AG10803 (cell line): ENCODE results near the gene TTC24.

Experiments used
- DNase-seq: peaks from one replicate; pipeline ENCODE4 v3.0.0; 2010; ENCODE audit warnings: low read depth
- H3K4me3 ChIP-seq: 2 replicates; pipeline ENCODE4 v1.5.1; 2011; ENCODE audit warnings: mild to moderate bottlenecking, low read length, control low read depth
- TF ChIP-seq, protein P1 (sequence below): conservative IDR thresholded peaks from 2 replicates; pipeline ENCODE4 v1.5.1; 2011; ENCODE audit warnings: mild to moderate bottlenecking, low read length, control low read depth, inconsistent platforms

TTC24 gene

DNA sequence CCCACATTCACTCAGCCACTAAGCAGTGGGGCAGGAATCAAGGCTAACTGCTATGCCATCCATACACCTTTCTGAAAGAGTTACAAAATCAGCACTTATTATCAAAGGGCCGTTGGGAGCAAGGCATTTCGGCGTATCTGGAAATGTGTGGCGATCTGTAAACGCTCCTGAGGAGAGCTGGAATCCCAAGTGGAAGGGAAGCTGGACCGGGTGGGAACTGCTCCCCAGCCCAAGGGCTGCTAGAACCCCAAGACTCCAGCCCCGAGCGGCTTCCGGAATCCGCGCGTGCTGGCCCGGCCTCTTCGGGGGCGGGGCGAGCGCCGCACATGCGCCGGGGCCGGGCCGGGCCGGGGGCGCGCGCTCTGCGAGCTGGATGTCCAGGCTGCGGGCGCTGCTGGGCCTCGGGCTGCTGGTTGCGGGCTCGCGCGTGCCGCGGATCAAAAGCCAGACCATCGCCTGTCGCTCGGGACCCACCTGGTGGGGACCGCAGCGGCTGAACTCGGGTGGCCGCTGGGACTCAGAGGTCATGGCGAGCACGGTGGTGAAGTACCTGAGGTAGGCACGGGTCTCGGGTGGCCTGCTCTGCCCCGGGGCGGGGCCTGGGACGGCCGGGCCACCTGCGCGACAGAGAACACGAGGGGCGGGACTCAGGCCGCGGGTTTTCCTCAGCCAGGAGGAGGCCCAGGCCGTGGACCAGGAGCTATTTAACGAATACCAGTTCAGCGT, 12.1 kb downstream of the TTC24 start, which contains the start of gene NAXE:
Gene NAXE, plus strand, starts transcription at position 345 of the 726 bp plus-strand sequence. Its CDS starts 29 bp downstream, at position 374.
- DNase-seq = peak; percentile 39
- TF ChIP-seq, protein P1, sequence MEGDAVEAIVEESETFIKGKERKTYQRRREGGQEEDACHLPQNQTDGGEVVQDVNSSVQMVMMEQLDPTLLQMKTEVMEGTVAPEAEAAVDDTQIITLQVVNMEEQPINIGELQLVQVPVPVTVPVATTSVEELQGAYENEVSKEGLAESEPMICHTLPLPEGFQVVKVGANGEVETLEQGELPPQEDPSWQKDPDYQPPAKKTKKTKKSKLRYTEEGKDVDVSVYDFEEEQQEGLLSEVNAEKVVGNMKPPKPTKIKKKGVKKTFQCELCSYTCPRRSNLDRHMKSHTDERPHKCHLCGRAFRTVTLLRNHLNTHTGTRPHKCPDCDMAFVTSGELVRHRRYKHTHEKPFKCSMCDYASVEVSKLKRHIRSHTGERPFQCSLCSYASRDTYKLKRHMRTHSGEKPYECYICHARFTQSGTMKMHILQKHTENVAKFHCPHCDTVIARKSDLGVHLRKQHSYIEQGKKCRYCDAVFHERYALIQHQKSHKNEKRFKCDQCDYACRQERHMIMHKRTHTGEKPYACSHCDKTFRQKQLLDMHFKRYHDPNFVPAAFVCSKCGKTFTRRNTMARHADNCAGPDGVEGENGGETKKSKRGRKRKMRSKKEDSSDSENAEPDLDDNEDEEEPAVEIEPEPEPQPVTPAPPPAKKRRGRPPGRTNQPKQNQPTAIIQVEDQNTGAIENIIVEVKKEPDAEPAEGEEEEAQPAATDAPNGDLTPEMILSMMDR = no peak

DNA sequence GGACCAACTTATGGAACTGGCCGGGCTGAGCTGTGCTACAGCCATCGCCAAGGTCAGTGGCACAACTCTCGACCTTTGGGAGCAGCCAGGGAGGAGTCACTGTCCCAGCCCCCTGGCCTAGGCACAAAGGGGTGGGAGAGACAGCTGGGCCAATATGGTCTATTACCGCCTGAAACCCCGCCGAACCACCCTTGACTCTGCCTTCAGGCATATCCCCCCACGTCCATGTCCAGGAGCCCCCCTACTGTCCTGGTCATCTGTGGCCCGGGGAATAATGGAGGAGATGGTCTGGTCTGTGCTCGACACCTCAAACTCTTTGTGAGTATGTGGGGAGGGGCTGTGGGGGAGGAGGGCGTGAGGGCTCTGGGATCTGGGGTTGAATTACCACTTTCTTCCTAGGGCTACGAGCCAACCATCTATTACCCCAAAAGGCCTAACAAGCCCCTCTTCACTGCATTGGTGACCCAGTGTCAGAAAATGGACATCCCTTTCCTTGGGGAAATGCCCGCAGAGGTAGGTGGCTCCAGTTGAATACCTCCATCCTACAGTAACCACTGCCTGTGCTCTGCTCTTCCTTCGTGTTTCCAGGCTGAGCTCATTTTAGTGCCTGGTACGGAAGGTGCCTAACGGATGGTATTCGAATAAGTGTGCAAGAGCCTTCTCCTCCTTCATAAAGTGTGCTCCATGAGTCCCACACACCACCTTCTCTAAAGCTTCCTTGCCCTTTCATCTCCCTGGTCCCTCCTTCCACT, 12.8 kb downstream of the TTC24 start:
- DNase-seq = no peak
- TF ChIP-seq, protein P1 = no peak
- peak overlapping the region; percentile 83 for H3K4me3 ChIP-seq

More for the DNA sequence above, 12.1 kb downstream of the TTC24 start, which contains the start of gene NAXE:
- H3K4me3 ChIP-seq = peak within 1 kb of the TSS; percentile 83

DNA sequence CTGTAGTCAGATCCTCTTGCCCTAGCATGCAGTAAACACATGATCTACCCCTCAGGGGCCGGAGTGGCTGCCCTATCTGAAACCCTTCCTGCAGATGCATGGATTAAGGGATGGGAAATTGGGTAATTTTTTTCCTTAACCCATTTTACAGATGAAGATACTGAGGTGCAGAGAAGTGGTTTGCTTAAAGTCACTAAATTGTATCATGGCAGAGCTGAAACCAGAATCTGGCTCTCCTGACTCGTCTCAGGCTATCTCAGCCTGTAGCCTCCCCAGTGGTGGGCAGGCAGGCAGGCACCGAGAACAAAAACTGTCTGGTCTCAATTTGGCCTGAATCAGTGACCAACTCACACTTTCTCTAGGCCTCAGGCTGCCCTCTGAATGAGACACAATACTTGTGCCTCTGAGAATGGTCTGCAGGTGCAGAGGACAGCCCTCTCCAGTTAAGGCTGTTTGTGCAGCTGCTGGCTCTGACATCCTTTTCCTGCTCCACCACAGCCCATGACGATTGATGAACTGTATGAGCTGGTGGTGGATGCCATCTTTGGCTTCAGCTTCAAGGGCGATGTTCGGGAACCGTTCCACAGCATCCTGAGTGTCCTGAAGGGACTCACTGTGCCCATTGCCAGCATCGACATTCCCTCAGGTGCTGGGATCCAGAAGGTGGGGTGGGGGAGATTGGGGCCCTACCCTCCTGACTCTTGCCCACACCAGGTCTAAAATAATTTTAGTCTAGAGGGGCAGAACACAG, 13.6 kb downstream of the TTC24 start:
- H3K4me3 ChIP-seq = no peak overlapping the region
- TF ChIP-seq, protein P1 = no peak
- DNase-seq = no peak

DNA sequence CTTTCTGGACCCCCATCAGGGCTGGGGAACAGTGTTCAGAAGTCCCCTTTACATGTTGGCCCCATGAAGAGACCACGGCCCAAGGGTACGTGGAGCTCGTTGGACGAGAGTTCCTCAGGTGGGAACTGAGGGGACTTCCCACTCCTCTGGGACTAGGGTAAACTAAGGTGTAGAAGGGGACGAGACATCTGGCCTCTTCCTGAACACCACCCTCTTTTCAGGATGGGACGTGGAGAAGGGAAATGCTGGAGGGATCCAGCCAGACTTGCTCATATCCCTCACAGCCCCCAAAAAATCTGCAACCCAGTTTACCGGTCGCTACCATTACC, 14.1 kb downstream of the TTC24 start:
- TF ChIP-seq, protein P1 = no peak
- H3K4me3 ChIP-seq = no peak overlapping the region
- no peak for DNase-seq

DNA sequence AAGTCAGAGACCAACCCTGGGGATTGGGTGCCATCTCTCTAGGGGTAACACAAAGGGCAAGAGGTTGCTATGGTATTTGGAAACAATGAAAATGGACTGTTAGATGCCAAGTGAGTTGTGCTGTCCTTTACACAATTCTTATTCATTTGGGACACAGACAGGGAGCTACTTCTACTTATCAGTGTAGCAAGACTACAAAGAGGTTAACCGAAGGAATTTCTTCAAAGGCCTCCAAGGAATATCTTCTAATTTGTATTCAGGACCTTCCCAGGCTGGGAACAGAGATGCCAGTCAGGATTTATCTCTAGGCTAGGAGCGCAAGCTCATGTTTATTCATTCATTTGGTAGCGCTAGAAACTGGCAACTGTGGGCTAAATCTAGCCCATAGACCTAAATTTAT, 14.7 kb downstream of the TTC24 start:
- no peak overlapping the region for H3K4me3 ChIP-seq
- no peak for DNase-seq
- TF ChIP-seq, protein P1 = no peak

DNA sequence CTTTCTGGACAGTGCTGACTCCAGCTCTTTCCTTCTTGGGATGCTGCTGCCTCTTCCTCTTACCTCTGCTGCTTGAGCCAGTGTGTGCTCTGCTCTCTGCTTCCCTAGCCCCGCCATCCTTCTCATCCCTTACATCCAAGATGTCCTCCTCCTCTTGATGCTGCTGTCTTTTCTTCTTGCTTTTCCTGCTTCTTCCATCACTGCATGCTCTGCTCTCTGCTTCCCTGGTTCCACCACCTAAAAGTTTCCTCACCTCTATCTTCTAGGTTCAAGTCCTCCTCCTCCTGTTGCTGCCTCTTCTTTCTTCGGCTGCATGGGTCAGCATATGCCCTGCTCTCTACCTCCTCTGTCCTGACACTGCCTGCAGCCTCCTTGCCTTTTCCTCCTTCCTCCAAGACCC, 15.5 kb downstream of the TTC24 start:
- TF ChIP-seq, protein P1 = no peak
- no peak overlapping the region for H3K4me3 ChIP-seq
- no peak for DNase-seq
